Neural crest cell (in vitro differentiated cells): ENCODE results near the gene FOXF1. TPM values are rescaled to one million over a fixed set of nuclear protein-coding genes. Genes with fewer than 3 reads are reported as not detected.

Experiments
- DNase-seq: peaks from one replicate; pipeline ENCODE4 v3.0.0; 2021; ENCODE audit warnings: low read depth, mixed read lengths, low spot score
- H3K27ac Mint-ChIP-seq: one replicate; pipeline ENCODE4 v1.8.0; 2021; ENCODE audit warnings: mild to moderate bottlenecking, mixed read lengths; ENCODE audit not compliant: unreplicated experiment
- H3K27me3 Mint-ChIP-seq: 2 replicates; pipeline ENCODE4 v1.8.0; 2021; ENCODE audit warnings: low read depth, mild to moderate bottlenecking, mixed read lengths
- H3K36me3 Mint-ChIP-seq: 2 replicates; pipeline ENCODE4 v1.8.0; 2021; ENCODE audit warnings: low read depth, mild to moderate bottlenecking, mixed read lengths
- H3K4me1 Mint-ChIP-seq: 2 replicates; pipeline ENCODE4 v1.8.0; 2021; ENCODE audit warnings: mixed read lengths
- H3K4me3 Mint-ChIP-seq: one replicate; pipeline ENCODE4 v1.8.0; 2021; ENCODE audit warnings: mild to moderate bottlenecking, mixed read lengths
- H3K9me3 Mint-ChIP-seq: 2 replicates; pipeline ENCODE4 v1.8.0; 2021; ENCODE audit warnings: mixed read lengths
- total RNA-seq: library from RNA; stranded (reverse); gene quantifications from 2 replicates; pipeline ENCODE4 v1.2.1, GENCODE V29; 2021
- TF ChIP-seq, protein P1 (sequence below): fragments of 200-600 bp; sonication (generic); conservative IDR thresholded peaks from 2 replicates; pipeline ENCODE4 v1.5.0; 2021; ENCODE audit warnings: antibody characterized with exemption, mild to moderate bottlenecking

The FOXF1 gene
- total RNA-seq, 1 donor from 2014 or later, result not detected

DNA sequence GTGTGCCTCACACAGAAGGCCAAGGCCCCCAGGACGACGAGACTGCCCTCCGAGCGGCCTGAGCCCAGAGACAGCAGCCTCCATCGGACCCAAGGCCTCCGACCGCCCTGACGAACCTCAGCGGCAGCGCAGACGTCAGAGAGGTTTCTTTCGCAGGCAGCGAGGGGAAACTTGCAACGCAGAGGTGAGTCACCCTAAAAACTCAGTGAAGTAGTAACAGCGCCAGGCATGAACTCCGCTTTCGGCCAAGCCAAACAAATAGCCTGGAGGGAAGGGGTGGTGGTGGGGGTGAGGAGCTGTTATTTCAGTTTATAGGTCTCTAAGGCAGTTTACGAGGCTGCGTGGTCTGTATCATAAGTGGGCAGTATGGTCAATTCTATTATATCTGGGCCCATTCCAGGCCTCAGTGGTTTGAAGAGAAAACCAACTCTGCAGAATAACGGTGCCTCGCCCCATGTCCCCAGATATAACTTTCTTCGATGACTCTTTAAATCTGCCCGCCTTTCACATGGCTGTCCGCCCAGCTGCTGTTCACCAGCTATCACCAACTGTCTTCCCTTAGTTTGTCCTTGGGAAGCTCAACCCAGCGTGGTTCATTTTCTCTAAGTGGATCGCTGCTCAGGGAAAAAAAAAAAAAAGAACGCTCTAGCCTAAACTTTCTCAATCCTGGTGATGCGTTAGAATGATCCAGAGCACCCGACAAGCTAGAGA is 43.5 kb upstream of the FOXF1 start:
- peaks cover 3% of the 10 kb centered on the region for H3K36me3 Mint-ChIP-seq
- TF ChIP-seq, protein P1, sequence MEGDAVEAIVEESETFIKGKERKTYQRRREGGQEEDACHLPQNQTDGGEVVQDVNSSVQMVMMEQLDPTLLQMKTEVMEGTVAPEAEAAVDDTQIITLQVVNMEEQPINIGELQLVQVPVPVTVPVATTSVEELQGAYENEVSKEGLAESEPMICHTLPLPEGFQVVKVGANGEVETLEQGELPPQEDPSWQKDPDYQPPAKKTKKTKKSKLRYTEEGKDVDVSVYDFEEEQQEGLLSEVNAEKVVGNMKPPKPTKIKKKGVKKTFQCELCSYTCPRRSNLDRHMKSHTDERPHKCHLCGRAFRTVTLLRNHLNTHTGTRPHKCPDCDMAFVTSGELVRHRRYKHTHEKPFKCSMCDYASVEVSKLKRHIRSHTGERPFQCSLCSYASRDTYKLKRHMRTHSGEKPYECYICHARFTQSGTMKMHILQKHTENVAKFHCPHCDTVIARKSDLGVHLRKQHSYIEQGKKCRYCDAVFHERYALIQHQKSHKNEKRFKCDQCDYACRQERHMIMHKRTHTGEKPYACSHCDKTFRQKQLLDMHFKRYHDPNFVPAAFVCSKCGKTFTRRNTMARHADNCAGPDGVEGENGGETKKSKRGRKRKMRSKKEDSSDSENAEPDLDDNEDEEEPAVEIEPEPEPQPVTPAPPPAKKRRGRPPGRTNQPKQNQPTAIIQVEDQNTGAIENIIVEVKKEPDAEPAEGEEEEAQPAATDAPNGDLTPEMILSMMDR, result no peak
- H3K9me3 Mint-ChIP-seq, result peaks cover 10% of the 10 kb centered on the region
- no peaks in the 10 kb centered on the region for H3K4me1 Mint-ChIP-seq
- H3K27me3 Mint-ChIP-seq, result peaks cover 10% of the 10 kb centered on the region
- DNase-seq, result no peak
- H3K27ac Mint-ChIP-seq, result no peak overlapping the region
- H3K4me3 Mint-ChIP-seq, result no peak overlapping the region

DNA sequence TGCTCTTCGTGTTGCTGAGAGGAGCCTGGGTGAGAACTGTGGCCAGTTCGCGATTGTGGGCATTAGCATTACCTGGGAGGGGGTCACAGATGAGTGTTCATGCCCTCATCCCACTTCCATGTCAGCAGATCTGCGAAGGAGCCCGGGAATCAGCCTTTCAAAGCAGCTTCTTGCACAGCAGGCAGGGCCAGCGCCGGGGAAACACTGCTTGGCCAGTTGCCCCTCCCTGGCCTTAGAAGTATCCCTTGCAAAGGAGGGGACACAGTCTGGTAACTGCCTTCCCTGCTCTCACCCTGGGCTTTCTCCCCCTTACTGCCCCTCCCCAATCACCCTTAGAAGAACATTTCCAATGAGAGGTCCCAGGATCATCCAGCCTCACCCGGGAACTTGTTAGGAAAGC is 42.8 kb upstream of the FOXF1 start:
- Mint-ChIP-seq H3K36me3 (peaks cover 3% of the 10 kb centered on the region), H3K27me3 (peaks cover 10% of the 10 kb centered on the region), H3K4me3 (no peak overlapping the region), H3K4me1 (no peaks in the 10 kb centered on the region), H3K9me3 (peaks cover 10% of the 10 kb centered on the region), H3K27ac (no peak overlapping the region)
- TF ChIP-seq, protein P1, result no peak
- DNase-seq, result no peak

DNA sequence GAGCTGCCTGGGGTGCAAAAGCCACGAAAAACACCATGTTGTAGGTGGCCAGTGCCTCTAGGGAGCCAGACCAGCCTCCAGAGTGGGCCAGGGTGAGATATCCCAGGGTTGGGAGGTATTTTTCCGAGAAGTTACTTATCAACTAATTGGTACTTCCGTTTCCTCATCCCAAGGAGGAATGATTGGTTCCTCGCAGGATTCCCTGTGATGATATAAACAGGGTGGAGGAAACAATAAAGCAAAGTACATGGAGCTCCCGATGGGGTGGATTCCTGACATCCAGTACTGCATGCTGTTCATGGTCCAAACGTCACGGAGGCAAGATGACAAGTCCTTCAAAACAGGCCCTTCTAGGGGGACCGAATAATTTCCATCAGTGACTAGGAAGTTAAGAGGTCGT is 39.4 kb upstream of the FOXF1 start:
- H3K9me3 Mint-ChIP-seq, result no peaks in the 10 kb centered on the region
- TF ChIP-seq, protein P1, result no peak
- H3K27me3 Mint-ChIP-seq, result peaks cover 36% of the 10 kb centered on the region
- H3K36me3 Mint-ChIP-seq, result no peaks in the 10 kb centered on the region
- H3K4me3 Mint-ChIP-seq, result no peak overlapping the region
- no peaks in the 10 kb centered on the region for H3K4me1 Mint-ChIP-seq
- no peak for DNase-seq
- no peak overlapping the region for H3K27ac Mint-ChIP-seq

DNA sequence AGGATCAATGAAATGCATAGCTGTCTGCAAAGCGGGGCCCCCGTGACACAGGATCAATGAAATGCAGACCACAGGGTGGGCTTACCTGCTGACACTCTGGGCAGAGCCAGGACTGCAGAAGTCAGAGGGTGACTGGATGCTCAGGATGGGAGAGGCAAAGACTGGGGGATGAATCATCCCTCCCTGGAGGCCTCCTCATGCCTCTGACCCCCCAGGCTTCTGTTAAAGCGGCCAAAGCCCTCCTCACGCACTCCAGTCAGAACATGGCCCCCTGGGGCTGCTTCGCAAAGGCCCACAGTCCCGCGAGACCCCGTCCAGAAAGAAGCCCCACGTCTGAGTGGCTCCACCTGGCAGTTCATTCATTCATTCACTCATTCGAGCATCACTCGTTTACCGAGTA is 38.4 kb upstream of the FOXF1 start:
- DNase-seq, result no peak
- Mint-ChIP-seq H3K36me3 (no peaks in the 10 kb centered on the region), H3K9me3 (no peaks in the 10 kb centered on the region), H3K4me3 (no peak overlapping the region), H3K27me3 (peaks cover 44% of the 10 kb centered on the region), H3K4me1 (no peaks in the 10 kb centered on the region), H3K27ac (no peak overlapping the region)
- TF ChIP-seq, protein P1, result no peak

DNA sequence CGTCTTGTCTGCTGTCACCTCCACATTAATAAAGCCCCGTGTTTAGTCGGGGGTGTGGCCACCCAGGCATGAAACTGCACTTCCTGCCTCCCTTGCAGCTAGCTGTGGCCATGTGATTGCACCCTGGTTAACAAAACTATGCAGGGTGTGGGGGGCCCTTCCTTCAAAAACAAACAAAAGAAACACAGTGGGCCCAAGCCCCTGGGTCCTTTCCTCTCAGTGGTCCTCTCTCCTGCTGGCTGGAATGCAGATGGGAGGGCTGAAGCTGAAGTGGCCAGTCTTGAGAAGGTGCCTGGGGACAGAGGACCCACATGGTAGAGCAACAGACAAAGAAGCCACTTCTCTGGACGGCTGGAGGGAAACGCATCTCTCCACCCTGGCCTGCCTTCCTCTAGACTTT is 38.0 kb upstream of the FOXF1 start:
- Mint-ChIP-seq H3K4me3 (no peak overlapping the region), H3K9me3 (no peaks in the 10 kb centered on the region), H3K4me1 (no peaks in the 10 kb centered on the region), H3K27me3 (peaks cover 49% of the 10 kb centered on the region), H3K27ac (no peak overlapping the region), H3K36me3 (no peaks in the 10 kb centered on the region)
- DNase-seq, result no peak
- TF ChIP-seq, protein P1, result no peak
